ENCODE results near the gene ADORA1.

ADORA1 gene

DNA sequence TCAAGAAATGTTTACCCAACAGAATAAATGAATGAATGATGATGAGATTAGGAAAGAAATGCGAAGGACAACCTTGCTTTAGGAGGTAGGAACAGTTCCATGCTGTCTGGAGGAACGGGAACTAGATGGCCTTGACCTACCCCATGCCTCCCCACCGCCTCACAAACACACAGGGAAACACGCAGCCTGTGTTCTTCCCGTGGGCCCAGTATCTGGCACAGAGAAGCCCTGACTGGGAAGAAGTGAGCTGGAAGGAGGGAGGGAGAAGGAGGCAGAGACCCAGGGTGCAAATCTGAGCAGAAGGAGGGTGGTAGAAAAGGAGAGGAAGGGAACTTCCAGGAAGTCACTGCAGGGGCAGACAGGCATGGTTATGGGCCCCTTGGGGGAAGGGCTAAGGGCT, 3.5 kb upstream of the ADORA1 start:
- no peak for DNase-seq

DNA sequence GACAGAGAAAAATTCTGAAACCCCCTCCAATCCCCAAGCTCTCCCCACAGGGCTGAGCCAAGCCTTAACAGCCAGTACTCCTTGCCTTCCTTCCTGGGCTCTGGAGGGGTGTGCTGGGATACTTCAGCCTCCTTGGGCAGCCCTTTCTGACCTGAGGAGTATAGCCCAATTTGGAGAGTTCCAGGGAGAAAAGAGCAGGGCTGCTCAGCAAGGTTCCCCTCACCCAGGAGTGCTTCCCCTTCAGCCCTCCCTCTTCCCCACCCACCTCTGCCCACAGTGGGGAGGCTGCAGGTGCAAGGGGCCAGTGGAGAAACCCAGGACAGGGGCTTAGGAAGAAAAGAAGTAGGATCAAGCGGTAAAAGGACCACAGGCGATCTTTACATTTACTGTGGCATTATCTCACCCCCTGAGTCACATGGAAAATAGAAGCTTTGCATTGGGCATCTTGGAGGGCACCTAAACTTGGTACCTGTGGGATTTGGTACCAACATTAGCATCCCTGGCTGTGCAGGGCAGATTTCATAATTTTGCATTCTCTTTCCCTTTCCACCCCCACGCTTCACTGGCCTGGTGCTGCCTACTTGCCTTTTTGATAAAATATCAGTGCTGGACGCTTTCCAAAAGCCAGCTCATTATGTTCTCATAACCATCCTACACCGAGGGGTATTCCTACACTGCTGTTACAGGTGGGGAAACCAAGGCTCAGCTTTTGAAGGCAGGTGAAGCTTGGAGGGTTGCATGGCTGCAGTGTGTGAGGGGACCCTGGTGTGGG, 2.8 kb upstream of the ADORA1 start:
- no peak for DNase-seq

DNA sequence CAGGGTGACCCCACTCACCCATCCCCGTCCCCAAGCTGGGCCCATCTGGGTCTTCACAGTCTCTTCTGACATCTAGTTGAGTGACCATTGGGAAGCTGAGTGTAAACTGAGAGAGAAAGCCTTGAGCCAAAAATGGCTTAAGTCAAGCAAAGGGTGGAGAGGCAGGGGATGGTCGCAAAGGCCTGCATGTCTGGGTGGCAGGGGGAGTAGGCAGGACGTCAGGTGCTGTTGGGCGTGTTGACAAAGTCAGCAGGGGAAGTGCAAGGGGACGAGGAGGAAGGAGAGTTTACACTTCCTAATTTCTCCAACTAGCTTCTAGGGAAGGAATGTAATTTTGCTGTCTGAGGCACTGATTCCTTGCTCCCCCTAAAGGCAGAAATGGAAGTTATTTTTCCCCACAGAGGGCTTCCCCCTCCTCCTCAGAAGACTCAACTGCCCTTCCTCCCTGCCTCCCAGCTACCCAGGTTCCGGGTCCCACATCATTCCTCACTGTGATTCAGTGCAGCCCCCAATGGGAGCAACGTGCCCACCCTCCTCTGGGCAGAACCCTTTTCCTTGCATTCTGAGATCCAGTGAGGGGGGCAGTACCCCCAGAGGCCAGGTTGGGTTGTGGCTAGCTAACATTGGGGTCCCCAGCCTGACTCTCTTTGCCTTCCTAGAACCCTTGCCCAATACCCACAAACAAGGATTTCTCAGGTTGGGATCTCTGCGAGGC, 1.2 kb upstream of the ADORA1 start:
- DNase-seq: no peak

DNA sequence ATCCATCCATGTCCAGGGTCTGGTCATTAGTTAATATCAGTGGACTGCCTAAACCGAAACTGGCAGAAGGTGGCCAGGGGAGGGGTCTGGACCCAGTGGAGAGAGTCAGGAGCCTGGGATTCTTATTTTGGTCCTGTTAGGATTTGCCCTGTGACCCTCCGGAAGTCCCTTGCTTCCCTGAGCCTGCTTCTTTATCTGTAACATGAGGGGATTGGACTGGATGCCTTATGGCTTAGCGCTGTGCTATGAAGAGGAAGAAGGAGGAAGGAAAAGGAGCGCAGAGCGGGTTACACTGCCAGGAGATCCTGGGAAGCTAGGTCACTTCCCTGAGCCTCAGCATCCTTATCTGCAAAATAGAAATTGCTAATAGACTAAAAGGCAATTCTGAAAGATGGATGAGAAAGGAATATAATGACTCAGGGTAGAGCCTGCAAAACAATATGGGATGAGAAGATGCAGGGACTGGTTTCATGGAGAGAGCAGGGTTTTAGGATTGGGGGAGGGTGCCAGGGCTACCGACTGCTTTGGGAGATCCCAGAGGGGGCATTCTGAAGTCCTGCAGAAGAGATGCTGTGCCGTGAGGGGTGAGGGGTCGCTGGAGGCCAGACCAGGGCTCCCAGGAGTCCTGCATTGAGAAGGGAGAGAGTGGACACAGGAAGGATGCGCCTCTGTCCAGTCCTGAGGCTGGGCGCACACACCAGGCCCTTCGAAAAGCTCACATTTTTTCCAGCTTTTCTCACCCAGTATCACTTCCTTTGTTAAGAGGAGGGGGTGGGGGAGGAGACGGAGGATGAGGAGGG, 460 bp upstream of the ADORA1 start:
- no peak for DNase-seq

DNA sequence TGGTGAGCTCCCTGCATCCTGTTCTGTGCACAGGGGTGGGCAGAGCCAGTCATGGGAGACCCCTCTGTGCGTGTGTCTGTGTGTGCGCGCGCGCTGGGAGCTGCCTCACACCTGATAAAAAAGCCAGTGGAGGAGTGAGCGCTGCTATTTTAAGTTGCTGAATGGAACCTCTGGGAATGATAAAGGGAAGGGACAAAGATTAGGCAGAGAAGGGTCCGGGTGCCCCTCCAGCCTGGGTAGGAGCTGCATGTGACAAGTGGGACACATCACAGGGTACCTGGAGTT, 847 bp downstream of the ADORA1 start:
- DNase-seq: no peak

DNA sequence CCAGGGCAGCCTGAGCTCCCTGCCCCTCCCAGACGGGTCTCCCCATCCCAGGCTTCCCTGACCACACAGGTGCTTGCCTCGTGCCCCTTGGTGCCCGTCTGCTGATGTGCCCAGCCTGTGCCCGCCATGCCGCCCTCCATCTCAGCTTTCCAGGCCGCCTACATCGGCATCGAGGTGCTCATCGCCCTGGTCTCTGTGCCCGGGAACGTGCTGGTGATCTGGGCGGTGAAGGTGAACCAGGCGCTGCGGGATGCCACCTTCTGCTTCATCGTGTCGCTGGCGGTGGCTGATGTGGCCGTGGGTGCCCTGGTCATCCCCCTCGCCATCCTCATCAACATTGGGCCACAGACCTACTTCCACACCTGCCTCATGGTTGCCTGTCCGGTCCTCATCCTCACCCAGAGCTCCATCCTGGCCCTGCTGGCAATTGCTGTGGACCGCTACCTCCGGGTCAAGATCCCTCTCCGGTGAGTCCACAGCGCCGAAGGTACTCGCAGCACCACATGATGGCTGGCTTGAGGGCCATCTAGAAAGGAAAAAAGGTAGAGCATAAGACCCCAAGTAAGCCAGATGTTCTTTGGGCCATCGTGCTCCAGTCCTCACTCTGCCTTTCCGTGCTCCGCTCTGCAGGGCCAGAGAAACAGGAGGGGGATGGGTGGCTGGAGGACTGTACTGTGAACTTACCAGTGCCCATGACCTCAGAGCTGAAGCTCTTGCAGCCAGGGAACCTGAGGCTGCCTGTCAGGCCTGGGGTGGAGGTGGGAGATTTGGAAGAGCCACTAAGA, 1.4 kb downstream of the ADORA1 start:
- no peak for DNase-seq

DNA sequence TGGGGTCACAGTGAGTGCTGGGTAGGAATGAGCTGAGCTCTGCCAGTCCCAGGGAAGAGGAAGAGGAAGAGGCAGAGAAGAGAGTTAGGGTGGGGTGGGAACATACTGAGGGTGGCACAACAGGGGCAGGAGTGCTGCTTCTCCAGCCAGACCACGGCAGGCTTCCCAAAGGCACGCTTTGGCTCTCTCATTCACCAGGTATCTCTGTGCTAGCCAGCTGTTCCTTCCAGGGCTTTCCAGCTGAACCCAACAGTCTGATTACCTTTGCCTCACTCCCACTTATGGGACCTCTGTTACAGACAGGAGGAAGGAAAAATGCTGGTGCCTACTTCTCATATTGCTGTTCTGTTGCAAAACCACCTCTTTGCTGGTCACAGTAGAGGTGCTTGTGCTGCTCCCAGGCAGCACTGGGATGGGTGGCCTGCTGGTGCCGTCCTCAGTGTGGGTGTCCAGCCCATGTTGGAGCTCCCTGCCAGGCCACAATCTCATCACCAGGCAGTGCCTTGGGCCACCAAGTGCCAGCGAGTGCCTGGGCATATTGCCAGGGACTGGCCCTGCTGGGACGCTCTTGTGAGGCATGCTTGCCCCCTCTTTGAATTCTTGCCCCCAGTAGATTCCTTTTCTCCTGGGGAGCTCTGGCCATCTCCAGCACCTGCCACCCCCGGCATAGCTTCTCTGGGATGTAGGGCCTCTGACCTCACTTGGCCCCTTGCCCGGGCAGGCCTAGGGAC, 2.1 kb downstream of the ADORA1 start:
- no peak for DNase-seq

DNA sequence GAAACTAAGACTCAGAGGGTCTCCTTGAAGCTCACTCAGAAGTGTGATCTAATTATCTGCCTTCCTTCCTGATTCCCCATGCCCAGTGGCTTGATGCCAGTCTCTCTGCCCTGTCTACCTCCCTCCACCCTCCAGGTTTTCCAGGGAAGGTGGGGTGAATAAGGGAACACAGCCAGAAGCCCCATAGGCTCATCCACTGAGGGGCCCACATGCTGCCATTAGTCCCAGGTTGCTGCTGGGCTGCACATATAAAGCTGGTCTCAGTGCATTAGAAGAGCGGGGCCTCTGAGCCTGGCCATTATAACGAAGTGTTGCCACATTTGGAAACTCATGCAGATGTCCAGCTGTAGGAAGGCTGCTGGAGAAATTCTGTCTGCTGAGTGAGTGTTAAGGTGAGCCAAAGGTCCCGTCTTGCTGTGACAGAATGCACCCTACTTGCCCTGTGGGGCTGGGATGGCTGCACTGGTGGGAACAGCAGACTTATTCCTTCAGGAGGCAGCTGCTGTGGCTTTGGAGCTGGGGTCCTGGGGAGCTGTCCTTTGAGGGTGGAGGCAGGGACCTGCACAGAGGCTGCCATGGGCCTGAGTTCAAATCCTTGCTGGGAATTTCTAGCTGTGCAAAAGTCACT, 2.9 kb downstream of the ADORA1 start:
- DNase-seq: no peak

DNA sequence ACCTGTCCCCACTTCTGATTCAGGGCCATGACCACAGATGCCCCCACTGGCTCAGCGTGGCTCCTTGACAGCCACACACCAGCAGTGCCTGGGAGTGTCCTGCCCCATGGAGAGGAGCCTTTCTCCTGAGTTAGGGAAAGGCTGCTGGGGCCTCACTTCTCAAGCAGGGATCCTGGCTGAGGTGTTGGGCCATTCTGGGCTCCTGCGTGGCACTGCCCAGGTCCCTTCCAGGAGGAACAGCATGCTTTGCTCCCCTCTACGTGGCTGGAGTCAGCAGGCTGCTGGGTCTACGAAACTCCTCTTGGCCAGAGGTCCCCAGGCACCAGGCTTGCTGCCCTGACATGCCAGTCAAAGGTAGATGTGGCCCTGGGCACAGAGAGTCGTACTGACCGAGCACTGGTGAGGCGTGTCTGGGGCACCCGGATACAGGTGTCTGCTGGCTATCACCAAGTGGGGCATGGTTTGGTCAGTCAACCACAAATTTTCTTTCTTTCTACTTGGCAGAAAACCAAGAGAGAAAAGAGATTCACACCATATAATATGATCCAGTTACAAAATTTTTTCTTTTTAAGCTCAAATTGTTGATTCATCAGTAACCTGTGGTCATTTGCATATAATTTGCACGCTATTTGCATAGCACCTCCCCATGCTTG, 4.1 kb downstream of the ADORA1 start:
- DNase-seq: no peak

DNA sequence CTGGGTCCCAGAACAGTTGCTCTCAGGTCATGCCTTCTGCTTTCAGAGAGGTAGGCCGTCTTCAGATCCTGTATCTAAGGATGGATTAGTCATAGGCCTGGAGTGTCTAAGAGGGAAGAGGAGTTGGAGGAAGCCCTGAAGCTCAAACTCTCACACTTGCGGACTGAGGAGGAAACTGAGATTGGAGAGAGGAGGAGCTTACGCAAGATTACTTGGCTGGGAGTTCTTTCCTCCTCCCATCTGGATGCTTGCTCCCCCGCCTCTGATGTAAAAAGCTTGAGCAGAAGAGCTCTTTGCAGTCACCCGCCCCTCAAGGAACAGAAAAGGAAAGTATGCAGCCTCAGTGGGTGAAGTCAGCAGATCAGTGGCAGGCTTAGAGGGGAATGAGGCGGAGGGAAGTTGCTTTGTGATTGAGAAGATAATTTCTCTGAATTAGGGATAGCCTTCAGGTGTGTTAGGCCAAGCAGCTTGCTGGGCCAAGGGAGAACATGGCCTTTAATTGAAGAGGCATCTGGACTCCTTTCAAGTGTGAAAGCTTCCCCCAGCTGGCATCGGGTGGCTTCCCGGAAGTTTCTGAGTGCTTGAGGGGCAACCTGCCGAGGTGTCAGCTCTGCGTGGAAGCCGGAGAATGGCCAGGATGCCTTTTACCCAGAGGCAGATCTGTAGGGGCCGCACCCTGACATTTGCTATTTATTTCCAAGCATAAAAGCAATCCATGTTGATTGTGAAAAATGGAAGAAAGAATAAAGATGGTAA, 6.6 kb downstream of the ADORA1 start:
- DNase-seq: no peak

DNA sequence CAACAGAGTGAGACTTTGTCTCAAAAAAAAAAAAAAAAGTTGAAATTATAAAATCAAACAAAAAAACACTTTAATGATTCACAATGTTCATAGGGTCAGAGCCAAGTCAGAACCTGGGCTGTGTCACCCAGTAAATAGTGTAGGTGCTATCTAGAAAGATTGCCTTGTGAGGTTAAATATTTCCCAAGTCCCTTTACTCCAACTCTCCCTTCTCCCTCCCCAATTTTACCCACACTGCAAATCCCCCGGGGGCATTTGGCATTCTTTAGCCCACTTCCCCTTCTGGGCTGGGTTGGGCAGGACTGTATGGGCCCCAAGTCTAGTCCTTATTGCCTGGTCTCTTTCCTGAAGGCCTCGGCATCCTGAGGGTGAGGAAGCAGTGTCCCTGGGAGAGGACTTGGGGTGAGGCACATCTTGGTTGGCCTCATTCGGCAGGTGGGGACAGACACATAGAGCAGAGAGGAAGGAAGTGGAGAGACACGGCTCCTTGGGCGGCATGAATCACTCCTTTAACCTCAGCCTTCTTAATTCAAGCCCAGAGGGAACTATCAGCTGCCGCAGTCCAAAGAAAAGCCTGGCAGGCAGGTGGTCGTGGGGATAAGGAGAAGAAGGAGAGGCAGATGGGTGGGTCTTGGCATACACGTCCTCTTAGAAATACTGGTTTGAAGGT, 8.2 kb downstream of the ADORA1 start:
- no peak for DNase-seq

DNA sequence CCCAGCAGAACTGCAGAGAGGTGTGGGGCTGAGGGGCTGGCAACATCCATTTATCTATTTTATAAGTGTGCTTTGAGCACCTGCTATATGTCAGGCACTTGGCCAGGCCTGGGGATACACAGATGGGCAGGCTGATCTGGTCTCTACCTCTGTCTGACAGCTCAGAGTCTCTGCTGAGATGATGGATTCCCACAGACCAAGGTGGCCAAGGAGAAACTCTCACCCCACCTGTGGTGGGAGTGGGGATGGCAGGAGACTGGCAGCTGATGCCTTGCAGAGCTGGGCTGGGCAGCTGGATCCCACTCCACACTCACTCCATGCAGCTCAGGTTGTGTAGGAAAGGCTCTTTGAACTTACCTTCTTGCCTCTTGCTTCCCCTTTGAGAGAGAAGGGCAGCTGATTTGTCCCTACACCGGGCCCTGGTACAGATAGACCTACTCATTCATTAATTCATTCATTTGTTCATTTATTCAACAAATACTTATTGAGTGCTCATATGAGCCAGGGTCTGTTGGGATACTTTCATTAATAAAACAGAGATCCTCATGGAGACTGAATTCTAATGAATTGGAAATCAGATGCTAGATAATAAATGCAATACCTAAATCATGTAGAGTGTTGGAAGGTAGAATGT, 9.0 kb downstream of the ADORA1 start:
- no peak for DNase-seq

DNA sequence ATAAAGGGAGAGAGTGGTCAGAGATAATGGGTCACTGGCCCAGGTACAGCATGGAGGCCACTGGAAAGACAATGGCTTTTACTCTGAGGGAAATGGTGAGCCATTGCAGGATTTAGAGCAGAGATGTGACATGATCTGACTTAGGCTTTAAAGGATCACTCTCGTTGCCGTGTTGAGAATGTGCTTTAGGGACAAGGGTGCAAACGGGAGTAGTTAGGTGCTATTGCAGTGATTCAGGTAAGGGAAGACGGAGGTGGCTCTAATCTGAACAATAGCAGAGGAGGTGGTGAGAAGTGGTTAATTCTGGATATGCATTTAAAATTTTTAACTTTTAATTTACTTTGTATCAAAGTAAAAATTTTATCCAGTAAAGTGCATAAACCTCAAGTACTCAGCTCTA, 9.8 kb downstream of the ADORA1 start:
- DNase-seq: no peak

DNA sequence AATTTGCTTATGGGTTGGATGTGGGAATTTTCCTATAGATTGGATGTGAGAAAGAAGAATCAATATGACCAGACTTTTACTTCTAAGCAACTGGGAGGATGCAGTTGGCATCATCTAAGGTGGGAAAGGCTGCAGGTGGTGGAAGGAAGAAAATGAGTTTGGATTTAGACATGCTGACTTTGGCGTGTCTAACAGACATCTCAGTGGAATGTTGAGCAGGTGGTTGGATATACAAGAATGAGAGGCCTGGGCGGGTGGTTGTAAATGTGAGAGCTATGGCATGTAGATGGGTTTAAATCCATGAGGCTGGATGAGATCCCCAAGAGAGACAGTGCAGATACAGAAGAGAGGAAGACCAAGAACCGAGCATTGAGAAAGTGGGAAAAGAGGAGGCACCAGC, 10.5 kb downstream of the ADORA1 start:
- DNase-seq: no peak

DNA sequence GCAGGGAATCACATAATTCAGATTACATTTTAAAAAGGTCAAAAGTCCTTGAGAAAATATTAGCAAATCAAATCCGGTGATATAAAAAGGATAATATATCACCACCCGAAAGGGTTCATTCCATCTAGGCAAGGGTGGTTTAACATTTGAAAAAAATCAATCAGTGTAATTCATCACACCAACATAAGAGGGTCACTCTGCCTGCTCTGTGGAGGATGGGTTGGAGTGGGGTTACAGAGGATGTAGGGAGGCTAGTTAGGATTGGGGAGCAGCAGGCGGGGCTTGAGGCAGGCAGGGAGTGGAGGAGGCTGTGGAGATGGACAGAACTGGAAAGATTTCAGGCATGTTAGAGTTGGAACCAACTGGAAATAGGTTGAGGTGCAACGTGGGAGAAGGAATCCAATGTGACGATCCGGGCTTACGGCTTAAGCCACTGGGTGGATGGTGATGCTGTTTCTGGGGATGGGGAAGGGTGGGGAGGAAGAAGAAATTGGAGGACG, 12.5 kb downstream of the ADORA1 start:
- no peak for DNase-seq

DNA sequence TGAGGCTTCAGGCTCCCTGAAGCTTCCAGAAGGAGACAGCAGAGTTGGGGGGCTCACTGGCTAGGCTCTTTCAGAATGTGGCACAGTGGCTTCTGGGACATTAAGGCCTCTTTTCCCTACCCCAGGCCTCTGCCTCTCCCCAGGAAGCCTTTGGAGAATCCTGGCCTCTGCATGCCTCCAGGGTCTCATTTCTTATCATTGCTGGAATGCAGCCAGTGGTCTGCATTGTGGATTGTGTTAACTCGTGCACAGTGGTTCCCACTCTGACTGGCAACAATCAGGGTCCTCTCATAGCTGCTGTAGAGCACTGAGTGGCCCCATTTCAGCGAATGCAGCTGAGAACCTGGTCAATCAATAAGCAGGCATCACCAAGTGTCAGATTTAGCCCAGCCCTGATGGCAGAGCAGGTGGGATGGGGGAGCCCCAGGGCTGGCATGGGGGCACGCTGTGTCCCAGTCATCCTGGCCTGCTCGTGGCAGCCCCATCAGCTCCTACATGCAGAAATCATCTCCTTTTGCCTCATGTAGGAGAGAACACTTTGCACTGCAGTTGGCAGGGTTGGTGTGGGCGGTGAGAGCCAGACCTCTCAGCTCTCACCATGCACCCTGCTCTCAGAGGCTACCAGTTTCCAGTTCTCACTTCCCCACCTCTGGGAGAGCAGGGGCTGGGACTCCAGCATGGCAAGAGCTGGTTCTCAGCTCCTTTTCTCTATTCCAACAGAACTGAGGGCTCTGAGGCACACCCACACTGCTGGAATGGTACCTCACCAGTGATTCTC, 13.4 kb downstream of the ADORA1 start:
- no peak for DNase-seq

DNA sequence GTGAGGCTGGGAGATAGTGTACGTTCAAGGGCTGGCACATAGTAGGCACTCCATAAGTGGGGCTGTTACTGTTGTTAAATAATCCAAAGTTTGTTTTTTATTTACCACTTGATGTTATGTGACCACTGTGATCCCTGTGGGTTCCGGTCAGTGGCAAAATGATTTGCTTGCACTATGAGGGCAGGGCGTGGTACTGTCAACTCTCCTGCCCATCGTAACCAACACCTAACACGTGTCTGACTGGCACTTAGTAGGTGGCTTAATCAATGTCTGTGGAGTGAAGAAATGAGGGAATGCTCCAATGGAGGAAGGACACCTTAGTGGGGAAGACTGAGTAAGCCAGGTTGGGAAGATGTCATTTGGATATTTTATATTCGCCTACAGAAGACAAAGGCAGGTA, 14.6 kb downstream of the ADORA1 start:
- no peak for DNase-seq

DNA sequence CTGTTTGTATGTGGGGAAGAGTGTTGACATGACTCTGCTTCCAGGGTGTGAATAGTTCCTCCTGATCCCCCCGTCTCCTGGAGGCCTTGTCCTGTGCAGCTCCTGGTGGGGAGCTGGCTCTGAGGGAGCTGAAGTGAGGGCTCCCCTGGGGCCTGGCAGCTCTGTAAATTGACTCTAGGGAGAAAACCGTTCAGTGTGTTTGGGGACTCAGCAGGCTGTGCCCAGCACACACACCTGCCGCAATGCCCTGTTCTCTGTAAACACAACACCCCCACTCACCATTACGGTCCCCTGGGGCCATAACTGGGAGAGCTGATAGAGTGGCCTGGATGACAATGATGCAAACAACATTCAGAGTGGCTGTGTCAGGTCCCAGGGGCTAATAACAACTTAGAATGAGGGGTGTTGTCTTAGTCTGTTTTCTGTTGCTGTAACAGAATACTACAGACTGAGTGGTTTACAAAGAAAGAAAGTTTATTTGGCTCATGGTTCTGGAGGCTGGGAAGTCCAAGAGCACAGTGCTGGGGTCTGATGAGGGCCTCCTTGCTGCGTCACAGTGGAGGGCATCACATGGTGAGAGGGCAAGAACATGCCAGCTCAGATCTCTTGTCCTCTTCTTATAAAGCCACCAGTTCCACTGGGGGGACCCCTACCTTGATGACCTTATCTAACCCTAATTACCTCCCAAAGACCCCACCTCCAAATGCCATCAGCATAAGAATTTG, 15.3 kb downstream of the ADORA1 start:
- DNase-seq: no peak

All from activated naive CD4-positive, alpha-beta T cell (primary cell).